Trophoblast cell (in vitro differentiated cells and primary cell): ENCODE results near the gene ZMYND12.
A peak's percentile ranks its signal among the peaks of the same experiment; 100 is the strongest.

Experiments used
- DNase-seq, 2 donors: peaks; one replicate each; pipeline ENCODE4 v3.0.0-alpha.2; 2016
- H2AFZ ChIP-seq: 2 replicates; pipeline ENCODE4 v1.6.1; 2013; ENCODE audit warnings: low read length, moderate library complexity, mild to moderate bottlenecking; ENCODE audit not compliant: insufficient read depth, poor library complexity
- H2AK5ac ChIP-seq: 2 replicates; pipeline ENCODE4 v1.6.1; 2013; ENCODE audit warnings: mild to moderate bottlenecking, low read length
- H2BK120ac ChIP-seq: 2 replicates; pipeline ENCODE4 v1.6.1; 2013; ENCODE audit warnings: low read length, mild to moderate bottlenecking, moderate library complexity; ENCODE audit not compliant: insufficient read depth, poor library complexity
- H2BK12ac ChIP-seq: 2 replicates; pipeline ENCODE4 v1.6.1; 2013; ENCODE audit warnings: mild to moderate bottlenecking, low read length, moderate library complexity
- H2BK5ac ChIP-seq: 2 replicates; pipeline ENCODE4 v1.6.1; 2013; ENCODE audit warnings: low read length, low read depth, moderate library complexity, mild to moderate bottlenecking; ENCODE audit not compliant: poor library complexity
- H3K14ac ChIP-seq: 2 replicates; pipeline ENCODE4 v1.6.1; 2013; ENCODE audit warnings: mild to moderate bottlenecking, low read length
- H3K18ac ChIP-seq: 2 replicates; pipeline ENCODE4 v1.6.1; 2013; ENCODE audit warnings: mild to moderate bottlenecking, low read length
- H3K23ac ChIP-seq: 2 replicates; pipeline ENCODE4 v1.6.1; 2013; ENCODE audit warnings: low read length
- H3K27ac ChIP-seq: 2 replicates; pipeline ENCODE4 v1.5.1; 2013; ENCODE audit warnings: low read depth, mild to moderate bottlenecking, inconsistent platforms, low read length, moderate library complexity
- H3K27me3 ChIP-seq: 2 replicates; pipeline ENCODE4 v1.6.1; 2013; ENCODE audit warnings: inconsistent platforms, mild to moderate bottlenecking, low read length, moderate library complexity; ENCODE audit not compliant: insufficient read depth
- H3K36me3 ChIP-seq, 2 experiments: 1 replicate in 1 of 2; 2 replicates in 1 of 2; pipeline ENCODE4 v1.6.1; 2013; ENCODE audit warnings: low read length in 2 of 2, mild to moderate bottlenecking in 2 of 2, moderate library complexity in 1 of 2; ENCODE audit not compliant: insufficient read depth in 2 of 2, control insufficient read depth in 1 of 2
- H3K4ac ChIP-seq: 2 replicates; pipeline ENCODE4 v1.6.1; 2013; ENCODE audit warnings: low read depth, mild to moderate bottlenecking, low read length, moderate library complexity
- H3K4me1 ChIP-seq, 2 experiments: 1 replicate in 1 of 2; 2 replicates in 1 of 2; pipeline ENCODE4 v1.6.1; 2013; ENCODE audit warnings: low read length in 2 of 2, mild to moderate bottlenecking in 2 of 2, moderate library complexity in 1 of 2; ENCODE audit not compliant: insufficient read depth in 2 of 2, control insufficient read depth in 1 of 2
- H3K4me2 ChIP-seq: 2 replicates; pipeline ENCODE4 v1.6.1; 2013; ENCODE audit warnings: inconsistent platforms, mild to moderate bottlenecking, low read length, moderate library complexity
- H3K4me3 ChIP-seq: 2 replicates; pipeline ENCODE4 v1.5.1; 2013; ENCODE audit warnings: mild to moderate bottlenecking, low read depth, low read length, inconsistent platforms
- H3K79me1 ChIP-seq: one replicate; pipeline ENCODE4 v1.6.1; 2013; ENCODE audit warnings: low read length
- H3K79me2 ChIP-seq: 2 replicates; pipeline ENCODE4 v1.6.1; 2013; ENCODE audit warnings: low read length, mild to moderate bottlenecking; ENCODE audit not compliant: control insufficient read depth, insufficient read depth, poor library complexity
- H3K9ac ChIP-seq: 2 replicates; pipeline ENCODE4 v1.6.1; 2013; ENCODE audit warnings: mild to moderate bottlenecking, low read length
- H3K9me3 ChIP-seq: 2 replicates; pipeline ENCODE4 v1.6.1; 2013; ENCODE audit warnings: low read depth, mild to moderate bottlenecking, control low read depth, inconsistent platforms, low read length; ENCODE audit not compliant: insufficient read depth
- H4K12ac ChIP-seq: 2 replicates; pipeline ENCODE4 v1.6.1; 2013; ENCODE audit warnings: low read depth, mild to moderate bottlenecking, low read length, moderate library complexity
- H4K8ac ChIP-seq: 2 replicates; pipeline ENCODE4 v1.6.1; 2013; ENCODE audit warnings: low read depth, mild to moderate bottlenecking, low read length, moderate library complexity
- H4K91ac ChIP-seq: one replicate; pipeline ENCODE4 v1.6.1; 2013; ENCODE audit warnings: low read depth, mild to moderate bottlenecking, low read length, moderate library complexity
- WGBS: extraction: QIAGEN DNeasy Blood & Tissue Kit; methylation state at CpG from one replicate; pipeline ENCODE4 v1.1.7; 2013; ENCODE audit warnings: missing lambda C conversion rate; ENCODE audit not compliant: insufficient read length, insufficient coverage; ENCODE audit errors: extremely low coverage; 5-methylcytosine and 5-hydroxymethylcytosine counted together

The ZMYND12 gene

GRCh38 chr1:42422737-42423136 lies 33.1 kb downstream of the ZMYND12 start:
- Histone ChIP-seq H4K12ac (no peak overlapping the region), H2AK5ac (no peak overlapping the region), H3K23ac (no peak overlapping the region), H2BK120ac (no peak overlapping the region), H3K27ac (no peak overlapping the region), H3K4me1 (no peaks in the 10 kb centered on the region), H3K79me1 (no peaks in the 10 kb centered on the region), H3K4ac (no peak overlapping the region), H2BK12ac (no peak overlapping the region), H3K18ac (no peak overlapping the region), H4K91ac (no peak overlapping the region), H3K4me2 (no peak overlapping the region), H3K9ac (no peak overlapping the region), H3K4me3 (no peak overlapping the region), H3K9me3 (no peaks in the 10 kb centered on the region), H4K8ac (no peak overlapping the region), H2BK5ac (no peak overlapping the region), H3K79me2 (no peaks in the 10 kb centered on the region), H3K14ac (no peak overlapping the region), H2AFZ (no peak overlapping the region), H3K27me3 (no peaks in the 10 kb centered on the region), H3K36me3 (no peaks in the 10 kb centered on the region)
- WGBS, result no CpG with 5 or more reads among the region's 9 CpGs
- DNase-seq, result no peak

- H4K8ac ChIP-seq, result no peak overlapping the region
- no peaks in the 10 kb centered on the region for H3K79me2 ChIP-seq
- no peaks in the 10 kb centered on the region for H3K36me3 ChIP-seq
- WGBS, result no CpG with 5 or more reads among the region's 10 CpGs
- H3K27me3 ChIP-seq, result no peaks in the 10 kb centered on the region
- no peaks in the 10 kb centered on the region for H3K79me1 ChIP-seq
- H3K18ac ChIP-seq, result no peak overlapping the region
- no peak overlapping the region for H3K27ac ChIP-seq
- no peak overlapping the region for H3K23ac ChIP-seq
- H2BK12ac ChIP-seq, result no peak overlapping the region
- H2BK120ac ChIP-seq, result no peak overlapping the region
- no peaks in the 10 kb centered on the region for H3K4me1 ChIP-seq
- H2AK5ac ChIP-seq, result no peak overlapping the region
- no peak overlapping the region for H3K4me3 ChIP-seq
- no peak overlapping the region for H4K91ac ChIP-seq
- no peak overlapping the region for H2AFZ ChIP-seq
- DNase-seq, result no peak
- no peak overlapping the region for H2BK5ac ChIP-seq
- H4K12ac ChIP-seq, result no peak overlapping the region
- H3K9me3 ChIP-seq, result no peaks in the 10 kb centered on the region
- peak overlapping the region; percentile 5 for H3K9ac ChIP-seq
- no peak overlapping the region for H3K4ac ChIP-seq
- H3K4me2 ChIP-seq, result no peak overlapping the region
- H3K14ac ChIP-seq, result no peak overlapping the region
Measured at GRCh38 chr1:42420911-42421585, 34.8 kb downstream of the ZMYND12 start.

- H3K79me1 ChIP-seq, result no peaks in the 10 kb centered on the region
- no peaks in the 10 kb centered on the region for H3K9me3 ChIP-seq
- H3K79me2 ChIP-seq, result no peaks in the 10 kb centered on the region
- no peak overlapping the region for H2BK120ac ChIP-seq
- no peak overlapping the region for H3K23ac ChIP-seq
- H3K18ac ChIP-seq, result no peak overlapping the region
- no peak overlapping the region for H2AK5ac ChIP-seq
- H4K91ac ChIP-seq, result no peak overlapping the region
- H3K36me3 ChIP-seq, result no peaks in the 10 kb centered on the region
- no peak overlapping the region for H3K4me2 ChIP-seq
- H3K4me1 ChIP-seq, result no peaks in the 10 kb centered on the region
- H3K14ac ChIP-seq, result no peak overlapping the region
- no CpG with 5 or more reads among the region's 7 CpGs for WGBS
- no peak for DNase-seq
- no peak overlapping the region for H4K8ac ChIP-seq
- no peak overlapping the region for H3K4ac ChIP-seq
- no peaks in the 10 kb centered on the region for H3K27me3 ChIP-seq
- no peak overlapping the region for H3K4me3 ChIP-seq
- no peak overlapping the region for H4K12ac ChIP-seq
- no peak overlapping the region for H3K9ac ChIP-seq
- H2BK5ac ChIP-seq, result no peak overlapping the region
- no peak overlapping the region for H2BK12ac ChIP-seq
- H3K27ac ChIP-seq, result no peak overlapping the region
- H2AFZ ChIP-seq, result no peak overlapping the region
Measured at GRCh38 chr1:42420121-42420520, 35.7 kb downstream of the ZMYND12 start.

- H3K4me1 ChIP-seq, result no peaks in the 10 kb centered on the region
- no peak overlapping the region for H3K18ac ChIP-seq
- no peak overlapping the region for H3K4me2 ChIP-seq
- no peak overlapping the region for H3K4ac ChIP-seq
- no peak overlapping the region for H4K8ac ChIP-seq
- no peaks in the 10 kb centered on the region for H3K36me3 ChIP-seq
- no peak overlapping the region for H2AK5ac ChIP-seq
- H4K12ac ChIP-seq, result no peak overlapping the region
- no peak overlapping the region for H3K27ac ChIP-seq
- no peak overlapping the region for H3K4me3 ChIP-seq
- no peak overlapping the region for H3K23ac ChIP-seq
- no peaks in the 10 kb centered on the region for H3K27me3 ChIP-seq
- no peaks in the 10 kb centered on the region for H3K79me2 ChIP-seq
- no CpG with 5 or more reads among the region's 5 CpGs for WGBS
- no peak overlapping the region for H2BK12ac ChIP-seq
- no peak for DNase-seq
- H2BK120ac ChIP-seq, result no peak overlapping the region
- H3K14ac ChIP-seq, result no peak overlapping the region
- no peak overlapping the region for H4K91ac ChIP-seq
- no peaks in the 10 kb centered on the region for H3K9me3 ChIP-seq
- H2AFZ ChIP-seq, result no peak overlapping the region
- H3K79me1 ChIP-seq, result no peaks in the 10 kb centered on the region
- no peak overlapping the region for H3K9ac ChIP-seq
- H2BK5ac ChIP-seq, result no peak overlapping the region
Measured at GRCh38 chr1:42419126-42419821, 36.5 kb downstream of the ZMYND12 start.
